GM12872 (cell line): Measurements from ENCODE around the gene IL17B.

Source experiments
- TF ChIP-seq, protein P1 (sequence below): IDR thresholded peaks from 3 replicates; pipeline ENCODE4 v1.5.1; 2011; ENCODE audit warnings: low read depth, mild to moderate bottlenecking, low read length, moderate library complexity; ENCODE audit not compliant: insufficient read depth

IL17B gene

GRCh38 chr5:149325166-149325735 is 53.8 kb downstream of the IL17B start:
- TF ChIP-seq, protein P1, sequence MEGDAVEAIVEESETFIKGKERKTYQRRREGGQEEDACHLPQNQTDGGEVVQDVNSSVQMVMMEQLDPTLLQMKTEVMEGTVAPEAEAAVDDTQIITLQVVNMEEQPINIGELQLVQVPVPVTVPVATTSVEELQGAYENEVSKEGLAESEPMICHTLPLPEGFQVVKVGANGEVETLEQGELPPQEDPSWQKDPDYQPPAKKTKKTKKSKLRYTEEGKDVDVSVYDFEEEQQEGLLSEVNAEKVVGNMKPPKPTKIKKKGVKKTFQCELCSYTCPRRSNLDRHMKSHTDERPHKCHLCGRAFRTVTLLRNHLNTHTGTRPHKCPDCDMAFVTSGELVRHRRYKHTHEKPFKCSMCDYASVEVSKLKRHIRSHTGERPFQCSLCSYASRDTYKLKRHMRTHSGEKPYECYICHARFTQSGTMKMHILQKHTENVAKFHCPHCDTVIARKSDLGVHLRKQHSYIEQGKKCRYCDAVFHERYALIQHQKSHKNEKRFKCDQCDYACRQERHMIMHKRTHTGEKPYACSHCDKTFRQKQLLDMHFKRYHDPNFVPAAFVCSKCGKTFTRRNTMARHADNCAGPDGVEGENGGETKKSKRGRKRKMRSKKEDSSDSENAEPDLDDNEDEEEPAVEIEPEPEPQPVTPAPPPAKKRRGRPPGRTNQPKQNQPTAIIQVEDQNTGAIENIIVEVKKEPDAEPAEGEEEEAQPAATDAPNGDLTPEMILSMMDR, result no peak

- TF ChIP-seq, protein P1, result no peak
Measured at GRCh38 chr5:149324641-149325040, 54.5 kb downstream of the IL17B start.
